HG03095 (cell line): ENCODE results near the gene RNF149.

Experiments used
- ATAC-seq: cut with Tn5 transposase; IDR thresholded peaks from one replicate; pipeline ENCODE4 v1.9.1; 2021; ENCODE audit warnings: moderate library complexity; ENCODE audit not compliant: unreplicated experiment

The RNF149 gene

DNA sequence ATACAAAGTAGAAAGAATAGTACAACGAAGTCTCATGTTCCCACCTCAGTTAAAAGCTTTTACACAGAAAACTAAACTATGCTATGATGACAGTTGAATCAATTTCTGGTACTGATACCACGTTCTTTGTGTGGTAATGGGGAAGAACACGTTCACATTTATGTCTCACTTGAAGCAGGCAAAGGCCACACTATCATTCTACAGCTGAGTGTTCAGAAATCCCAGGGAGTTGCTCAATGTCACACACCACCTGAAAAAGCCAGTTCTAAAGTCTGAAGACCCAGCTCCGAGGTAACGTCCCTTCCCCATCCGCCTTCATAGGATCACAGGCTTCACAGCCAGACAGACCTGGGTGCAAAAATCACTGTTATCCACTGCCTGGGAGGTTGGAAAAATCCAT lies 8.9 kb downstream of the RNF149 start:
- ATAC-seq = no peak

DNA sequence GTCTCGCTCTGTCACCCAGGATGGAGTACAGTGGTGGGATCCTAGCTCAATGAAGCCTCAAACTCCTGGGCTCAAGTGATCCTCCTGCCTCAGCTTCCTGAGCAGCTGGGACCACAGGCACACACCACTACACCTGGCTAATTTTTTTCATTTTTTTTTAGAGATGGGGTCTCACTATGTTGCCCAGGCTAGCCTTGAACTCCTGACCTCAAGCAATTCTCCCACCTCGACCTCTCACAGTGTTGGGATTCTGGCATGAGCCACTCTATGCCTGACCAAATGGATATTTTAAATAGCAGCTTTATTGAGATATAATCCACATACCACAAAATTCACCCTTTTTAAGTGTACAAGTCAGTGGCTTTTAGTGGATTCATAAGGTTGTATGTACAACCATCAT lies 11.1 kb downstream of the RNF149 start:
- no peak for ATAC-seq

DNA sequence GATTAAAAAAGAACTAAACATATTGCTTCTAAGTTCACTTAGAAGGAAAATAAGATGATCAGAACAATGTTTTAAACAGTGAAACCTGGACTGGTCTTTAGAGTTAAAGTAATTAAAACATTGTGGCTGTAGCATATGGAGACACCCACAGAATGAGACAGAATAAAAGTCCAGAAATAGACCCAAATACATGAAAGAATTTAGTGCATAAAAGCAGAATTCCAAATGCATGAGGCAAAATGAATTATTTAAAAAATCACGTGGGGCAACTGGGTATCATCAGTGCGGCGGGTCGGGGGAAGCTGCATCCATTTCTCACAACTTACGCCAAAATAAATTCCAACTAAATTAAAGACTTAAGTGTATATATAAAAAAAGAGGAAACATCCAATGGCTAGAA lies 12.1 kb downstream of the RNF149 start:
- ATAC-seq = no peak

DNA sequence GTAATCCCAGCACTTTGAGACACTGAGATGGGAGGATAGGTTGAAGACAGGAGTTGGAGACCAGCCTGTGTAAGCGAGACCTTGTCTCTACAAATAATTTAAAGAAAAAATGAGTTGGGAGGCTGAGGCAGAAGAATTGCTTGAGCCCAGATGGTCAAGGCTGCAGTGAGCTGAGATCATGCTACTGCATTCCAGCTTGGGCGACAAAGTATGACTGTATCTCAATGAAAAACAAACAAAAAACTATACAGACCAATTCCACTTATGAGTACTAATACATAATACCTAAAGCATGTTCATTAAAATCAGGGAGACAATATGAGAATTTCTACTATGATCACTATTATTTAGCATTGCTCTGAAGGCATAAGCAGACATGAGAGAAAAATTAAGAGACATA lies 12.6 kb downstream of the RNF149 start:
- ATAC-seq = no peak

DNA sequence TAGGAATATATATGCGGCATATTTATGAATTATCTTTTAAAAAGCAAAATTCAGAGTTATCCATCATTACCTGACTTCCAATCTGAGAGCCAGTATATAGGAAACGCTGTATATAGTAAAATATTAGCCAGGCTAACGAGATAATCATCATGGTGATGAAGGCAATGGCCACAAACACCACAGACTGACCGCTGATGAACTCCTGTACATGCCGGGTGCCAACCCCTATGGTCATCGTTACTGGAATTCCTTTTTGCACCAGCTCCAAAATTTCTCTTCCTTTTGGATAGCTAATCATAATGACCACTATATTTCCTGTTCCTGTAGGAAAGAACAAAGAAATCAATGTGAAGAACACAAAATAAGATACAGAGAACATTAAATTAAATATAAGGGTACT lies 13.6 kb downstream of the RNF149 start:
- no peak for ATAC-seq

DNA sequence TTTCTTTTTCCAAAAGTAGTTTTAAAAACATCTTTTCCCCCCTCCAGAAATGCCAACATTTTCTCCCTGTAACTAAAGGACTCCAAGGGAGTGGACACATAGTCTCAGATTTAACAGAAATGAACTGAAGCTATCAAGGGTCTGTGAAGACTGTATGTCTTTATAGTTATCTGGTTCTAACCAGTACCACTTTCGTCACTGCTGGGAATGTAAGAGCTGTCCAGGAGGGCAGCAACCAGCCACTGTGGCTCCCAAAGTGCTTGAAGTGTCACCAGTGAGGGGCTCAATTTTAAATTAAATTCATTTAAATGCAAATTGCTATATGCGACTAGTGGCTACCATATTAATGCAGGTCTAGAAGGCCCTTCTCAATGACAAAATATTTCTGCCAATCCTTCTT lies 15.0 kb downstream of the RNF149 start:
- no peak for ATAC-seq

DNA sequence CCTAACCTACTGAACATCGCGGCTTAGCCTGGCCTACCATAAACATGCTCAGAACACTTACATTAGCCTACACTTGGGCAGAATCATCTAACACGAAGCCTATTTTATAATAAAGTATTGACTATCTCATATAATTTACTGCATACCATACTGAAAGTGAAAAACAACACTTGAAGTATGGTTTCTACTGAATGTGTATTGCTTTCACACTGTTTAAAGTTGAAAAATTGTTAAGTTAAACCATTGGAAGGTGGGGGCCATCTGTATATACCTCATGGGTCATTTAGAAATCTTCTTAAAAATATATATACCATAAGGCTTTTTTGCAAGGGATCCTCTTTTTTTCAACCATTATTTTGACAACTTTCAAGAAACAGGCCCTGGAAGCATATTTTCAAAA lies 16.5 kb downstream of the RNF149 start:
- no peak for ATAC-seq

DNA sequence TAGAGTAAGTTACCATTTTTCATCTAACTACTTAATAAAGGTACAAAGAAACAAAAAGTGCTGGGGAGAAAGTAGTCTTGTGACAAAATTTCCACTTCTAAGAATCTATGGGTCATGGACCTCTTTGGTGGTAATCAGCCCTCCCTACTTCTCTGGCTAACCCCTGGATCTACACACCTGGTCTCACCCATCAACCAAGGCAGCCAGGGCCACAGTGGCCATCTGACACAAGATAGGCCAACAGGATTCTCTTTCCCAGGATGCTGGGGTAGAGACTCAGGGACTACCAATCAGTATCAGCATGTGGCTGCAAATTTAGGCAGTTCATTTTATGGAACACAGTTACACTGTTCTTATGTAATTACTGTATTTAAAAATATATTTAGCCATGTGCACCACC lies 17.8 kb downstream of the RNF149 start:
- ATAC-seq = no peak

DNA sequence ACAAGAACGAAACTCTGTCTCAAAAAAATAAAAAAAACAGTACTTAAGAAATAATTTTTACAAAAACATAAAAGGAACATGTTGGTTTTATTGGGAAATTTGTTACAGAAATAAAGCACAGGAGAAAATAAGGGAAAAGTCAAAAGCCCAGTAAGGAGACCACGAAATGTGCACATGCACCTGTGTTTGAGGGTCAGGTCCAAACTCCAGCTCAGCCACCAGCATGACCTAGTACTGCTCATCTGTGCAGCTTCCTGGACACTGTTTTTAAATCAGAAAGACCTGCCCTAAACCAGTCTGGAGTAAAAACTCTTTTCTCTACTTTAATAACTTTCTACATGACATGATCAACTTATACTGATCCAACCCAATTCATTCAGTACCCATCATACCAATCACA lies 21.2 kb downstream of the RNF149 start:
- no peak for ATAC-seq

DNA sequence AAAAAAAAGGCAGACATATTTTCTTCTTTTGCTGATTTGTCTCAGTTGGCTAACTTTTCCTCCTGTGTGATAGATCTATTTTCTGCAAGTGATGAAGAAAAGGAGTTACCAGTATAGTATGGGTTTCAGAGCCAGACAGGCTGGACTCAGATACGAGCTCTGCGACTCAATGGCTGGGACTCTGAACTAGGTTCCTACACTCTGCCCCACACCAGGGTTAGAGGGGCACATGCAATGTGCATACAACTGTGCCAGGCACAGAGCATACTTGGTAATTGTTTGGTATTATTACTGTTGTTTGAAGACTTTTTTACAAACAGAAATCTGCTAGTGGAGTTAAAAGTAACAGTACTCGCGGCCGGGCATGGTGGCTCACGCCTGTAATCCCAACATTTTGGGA lies 21.8 kb downstream of the RNF149 start:
- ATAC-seq = no peak

DNA sequence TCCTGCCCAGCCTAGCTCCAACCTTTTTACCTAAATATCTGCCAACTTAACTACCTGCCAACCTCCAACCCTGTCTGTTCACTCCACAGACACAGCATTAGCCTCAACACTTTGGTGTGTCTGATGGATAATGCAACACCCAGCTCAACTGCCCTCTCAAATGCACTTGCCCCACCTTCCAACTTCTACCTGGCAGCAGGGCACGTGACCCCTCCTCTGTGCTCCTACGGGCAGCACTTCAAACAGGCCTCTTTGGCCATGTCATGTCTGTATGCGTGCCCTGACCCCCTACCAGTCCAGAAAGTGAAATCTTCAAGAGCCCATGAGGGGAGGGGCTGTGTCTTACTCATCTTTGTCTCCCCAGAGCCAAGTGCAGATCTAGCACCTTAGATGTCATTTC lies 25.5 kb downstream of the RNF149 start:
- ATAC-seq = no peak

DNA sequence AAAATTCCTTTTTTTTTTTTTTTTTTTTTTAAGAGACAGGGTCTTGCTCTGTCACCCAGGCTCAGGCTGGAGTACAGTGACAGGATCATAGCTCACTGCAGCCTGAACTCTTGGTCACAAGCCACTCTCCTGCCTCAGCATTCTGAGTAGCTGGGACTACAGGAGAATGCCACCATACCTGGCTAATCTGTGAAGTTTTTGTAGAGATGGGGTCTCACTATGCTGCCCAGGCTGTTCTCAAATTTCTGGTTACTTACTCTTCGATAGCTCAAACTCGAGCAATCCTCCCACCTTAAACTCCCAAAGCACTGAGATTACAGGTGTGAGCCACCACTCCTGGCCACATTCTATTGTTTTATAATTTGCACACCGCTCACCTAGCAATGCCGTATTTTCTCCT lies 27.0 kb downstream of the RNF149 start:
- ATAC-seq = no peak

DNA sequence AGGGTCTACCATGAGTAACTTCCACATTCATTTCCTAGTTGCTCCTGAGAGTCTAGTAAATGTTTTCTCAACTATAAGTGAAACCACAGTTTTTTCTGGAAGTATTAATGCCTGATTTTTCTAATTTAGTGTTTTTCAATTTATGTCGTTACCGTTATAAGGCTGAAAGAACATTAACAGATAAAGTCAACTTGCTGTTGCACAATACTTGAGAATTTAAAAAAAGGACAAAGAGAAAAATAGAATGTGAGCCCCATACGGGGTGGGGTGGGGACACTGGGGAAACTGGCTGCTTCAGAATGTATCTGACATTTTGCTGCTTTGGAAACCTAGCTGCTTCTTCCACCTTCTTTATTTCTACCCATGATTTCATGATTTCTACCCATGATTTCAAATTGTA lies 29.6 kb downstream of the RNF149 start:
- no peak for ATAC-seq

DNA sequence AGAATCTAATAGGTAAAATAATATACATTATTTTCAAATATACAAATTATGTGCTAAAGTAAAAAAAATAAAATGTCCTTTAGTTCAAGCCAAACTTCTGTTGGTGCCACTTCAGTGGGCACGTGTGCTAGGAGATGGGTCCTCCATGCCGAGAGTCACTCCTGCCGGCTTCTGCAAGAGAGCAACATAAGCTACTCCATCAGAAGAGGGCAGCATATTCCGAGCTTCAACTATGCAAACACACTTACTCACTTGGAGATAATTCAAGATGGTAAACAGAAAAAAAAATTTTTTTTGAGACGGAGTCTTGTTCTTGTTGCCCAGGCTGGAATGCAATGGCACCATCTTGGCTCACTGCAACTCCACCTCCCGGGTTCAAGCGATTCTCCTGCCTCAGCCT lies 31.4 kb downstream of the RNF149 start:
- ATAC-seq = no peak

DNA sequence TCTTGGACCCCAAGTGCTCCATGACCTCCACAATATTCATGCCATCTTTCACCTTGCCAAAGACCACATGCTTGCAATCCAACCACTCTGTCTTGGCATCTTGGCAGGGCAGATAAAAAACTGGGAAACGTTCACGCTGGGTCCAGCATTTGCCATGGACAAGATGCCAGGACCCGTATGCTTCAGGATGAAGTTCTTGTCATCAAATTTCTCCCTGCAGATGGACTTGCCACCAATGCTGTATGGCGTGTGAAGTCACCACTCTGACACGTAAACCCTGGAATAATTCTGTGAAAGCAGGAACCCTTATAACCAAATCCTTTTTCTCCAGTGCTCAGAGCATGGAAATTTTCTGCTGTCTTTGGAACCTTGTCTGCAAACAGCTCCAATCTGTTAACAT lies 34.4 kb downstream of the RNF149 start:
- no peak for ATAC-seq

DNA sequence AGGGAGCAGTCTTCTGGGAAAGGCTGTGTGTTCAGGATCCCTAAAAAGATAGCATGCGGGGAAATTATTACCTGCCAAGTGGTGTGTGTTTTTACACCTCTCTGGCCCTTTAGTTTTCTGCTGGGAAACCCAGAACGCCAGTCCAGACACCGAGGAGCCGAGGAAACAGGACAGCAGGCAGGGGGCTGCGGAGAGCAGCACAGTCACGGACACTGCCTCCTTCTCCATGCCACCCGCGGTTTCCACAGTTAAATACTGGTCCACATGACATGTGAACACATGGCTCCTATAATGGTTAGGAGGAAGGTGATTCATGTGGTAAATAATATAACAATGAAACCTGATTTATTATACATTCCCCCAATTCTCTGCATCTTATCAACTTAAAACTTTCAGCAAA lies 35.4 kb downstream of the RNF149 start:
- ATAC-seq = no peak

DNA sequence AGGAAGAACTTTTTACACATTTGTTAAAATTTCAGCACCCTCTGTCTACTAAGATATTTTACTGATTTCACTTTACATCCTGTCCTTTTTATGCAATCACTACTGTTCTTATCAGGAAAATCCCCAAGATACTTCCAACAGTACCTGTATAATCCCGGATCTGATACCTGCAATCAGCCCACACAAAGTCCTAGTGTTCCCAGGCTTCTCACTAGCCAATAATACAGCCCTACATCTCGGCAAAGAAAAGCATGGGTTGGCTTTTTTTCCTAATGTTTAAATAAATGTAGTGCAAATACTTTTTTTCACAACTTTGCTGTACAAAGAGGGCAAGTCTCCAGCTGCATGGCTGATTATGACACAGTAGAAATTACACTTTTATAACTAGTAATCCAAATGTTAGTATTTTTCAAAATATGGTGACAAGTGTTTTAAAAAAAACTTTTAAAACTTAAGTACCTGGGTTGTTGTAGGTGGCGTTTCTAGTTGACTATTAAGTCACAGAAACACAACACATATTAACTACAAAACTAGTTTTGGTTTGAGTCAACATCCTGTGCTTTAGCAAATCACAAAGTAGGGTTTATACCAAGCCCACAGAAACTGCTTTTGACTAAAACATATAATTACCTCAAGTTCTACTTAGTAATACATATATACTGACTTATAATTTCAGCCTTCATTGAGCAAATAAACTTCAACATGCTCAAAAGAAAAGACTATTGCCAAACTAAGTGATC lies 36.3 kb downstream of the RNF149 start:
- peak; percentile 80 for ATAC-seq

DNA sequence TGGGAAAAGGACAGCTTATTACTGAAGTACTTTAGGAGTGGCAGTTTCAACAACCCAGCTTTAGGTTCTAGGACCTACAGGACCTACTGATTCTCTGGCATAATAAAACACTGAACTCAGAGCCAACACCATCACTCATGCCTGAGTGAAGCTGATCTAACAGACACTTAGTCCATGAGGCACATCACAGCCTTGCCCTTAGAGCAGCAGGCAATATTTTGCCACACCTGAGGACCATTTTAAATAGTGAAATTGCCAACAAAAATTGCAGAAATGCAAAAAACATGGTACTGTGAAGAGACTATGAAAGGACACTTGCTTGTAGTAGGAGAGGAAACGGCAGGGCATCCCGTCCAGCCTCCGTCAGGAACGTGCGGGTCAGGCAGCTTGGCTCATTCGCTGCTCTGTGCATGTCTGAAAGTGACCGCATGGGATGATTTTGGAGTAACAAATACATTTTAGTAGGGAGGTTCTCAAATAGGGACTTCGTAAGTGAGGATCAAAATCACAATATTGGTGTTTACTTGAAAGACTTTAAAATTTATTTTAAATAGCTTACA lies 37.7 kb downstream of the RNF149 start:
- ATAC-seq = no peak

DNA sequence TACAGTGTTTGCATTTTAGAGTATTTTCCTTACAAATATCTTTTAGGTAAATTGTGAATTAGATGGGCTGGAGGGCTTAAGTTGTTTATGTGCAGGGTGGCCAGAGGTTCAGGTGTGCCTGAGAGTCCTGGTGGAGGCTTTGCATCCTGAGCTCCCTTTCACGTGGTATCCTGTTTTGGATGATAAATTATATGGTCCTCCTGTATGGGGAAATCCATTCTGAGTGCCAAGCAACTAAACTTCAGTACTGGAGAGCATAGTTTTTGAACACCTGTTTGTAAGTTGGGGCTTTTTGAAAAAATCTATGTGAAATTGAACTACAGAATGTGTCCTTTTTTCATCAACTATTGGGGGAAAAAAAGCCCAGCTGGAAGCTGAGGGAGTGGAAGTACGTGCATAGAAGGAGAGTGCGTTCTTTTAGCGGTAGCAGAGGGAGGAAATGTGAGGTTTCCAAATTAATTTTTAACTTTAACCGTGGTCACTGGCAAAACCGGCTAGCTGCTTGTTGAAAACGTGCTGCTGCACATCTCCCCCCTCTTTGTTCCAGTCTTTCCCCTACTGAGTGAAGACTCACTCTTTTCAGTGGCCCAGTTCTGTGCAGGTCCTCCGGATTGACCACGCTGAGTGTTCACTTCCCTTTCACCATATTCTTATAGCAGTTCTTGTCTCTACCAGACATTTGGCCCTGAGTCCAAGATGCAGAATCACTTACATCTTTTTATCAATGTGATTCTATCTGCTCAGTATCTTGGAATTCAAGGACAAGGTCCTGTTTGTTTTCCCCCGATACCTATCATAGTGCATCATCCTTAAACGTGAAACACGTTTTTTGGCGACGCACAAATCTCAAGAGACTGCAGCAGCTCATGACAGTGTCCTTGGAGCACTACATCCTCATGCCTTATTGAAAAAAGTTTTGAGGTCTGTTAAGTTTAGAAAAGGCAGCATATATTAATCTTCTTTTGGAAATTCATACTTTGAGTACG lies 40.5 kb downstream of the RNF149 start:
- ATAC-seq = peak; percentile 53

DNA sequence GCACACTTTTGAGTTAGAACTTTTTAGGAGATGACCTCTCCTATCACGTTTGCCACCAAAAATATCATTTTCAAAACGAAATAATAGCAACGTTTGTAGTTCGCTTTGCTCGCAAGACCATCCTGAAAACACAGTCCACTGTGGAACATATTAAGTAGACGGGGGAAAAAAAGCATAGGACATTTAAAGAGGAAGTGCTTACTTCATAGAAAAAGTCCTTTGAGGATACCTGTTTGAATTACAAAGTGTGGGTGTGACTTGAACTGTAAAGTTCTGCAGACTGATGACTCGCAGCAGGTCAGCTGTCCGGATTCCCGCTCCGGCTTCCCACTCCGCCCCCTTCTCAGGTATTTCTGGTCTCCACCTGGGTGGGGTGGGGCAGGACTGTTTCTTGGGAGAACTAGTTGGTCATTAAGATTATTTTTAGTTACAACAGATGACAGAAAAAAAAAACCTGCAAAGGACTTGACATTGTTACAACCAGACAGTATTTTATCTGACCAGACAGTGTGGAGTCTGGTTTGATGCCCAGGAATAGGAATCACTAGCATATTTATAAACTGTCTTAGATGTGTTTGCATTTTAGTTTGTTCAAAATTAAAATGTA lies 42.5 kb downstream of the RNF149 start:
- ATAC-seq = no peak

DNA sequence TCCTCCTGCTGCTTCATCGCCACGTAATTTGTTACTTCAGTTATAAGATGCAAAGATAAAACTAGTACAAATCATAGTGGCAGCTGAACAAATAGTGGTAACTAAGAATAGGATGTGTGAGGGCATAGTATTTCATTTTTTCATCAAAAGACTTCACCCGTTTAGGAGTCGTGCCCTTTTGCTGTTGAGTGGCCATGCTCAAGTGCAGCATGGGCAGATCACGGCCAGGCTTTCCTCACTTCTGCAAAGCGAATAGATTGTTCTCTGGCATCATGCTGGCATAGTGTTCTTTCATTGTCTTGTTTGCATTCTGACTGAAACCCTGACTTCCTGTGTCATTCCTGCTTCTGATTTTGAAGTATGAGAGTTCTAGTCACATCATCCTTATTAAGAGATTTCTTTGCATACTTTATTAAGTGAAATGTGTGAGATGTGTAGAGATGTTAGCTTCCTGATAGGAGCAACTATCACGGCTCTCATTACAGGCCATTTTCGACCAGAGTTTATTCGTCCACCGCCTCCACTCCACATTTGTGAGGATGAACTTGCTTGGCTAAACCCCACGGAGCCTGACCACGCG lies 44.1 kb downstream of the RNF149 start:
- ATAC-seq = no peak
